Mucosa of stomach (tissue), 1 donor: ENCODE measurements around the gene PHKG1.
"Not testable (repeated sequence)": the region's sequence is repeated elsewhere in the genome, so short reads cannot be mapped to it uniquely, and the experiment has no call there.

Experiments used
- H3K27me3 ChIP-seq: one replicate; pipeline ENCODE4 v1.7.0; 2013; ENCODE audit warnings: mild to moderate bottlenecking, low read length; ENCODE audit not compliant: control insufficient read depth, insufficient read depth
- H3K36me3 ChIP-seq: one replicate; pipeline ENCODE4 v1.7.0; 2013; ENCODE audit warnings: low read length; ENCODE audit not compliant: control insufficient read depth, insufficient read depth
- H3K4me1 ChIP-seq: one replicate; pipeline ENCODE4 v1.7.0; 2013; ENCODE audit warnings: mild to moderate bottlenecking, low read length; ENCODE audit not compliant: control insufficient read depth, insufficient read depth
- H3K4me3 ChIP-seq: one replicate; pipeline ENCODE4 v1.7.0; 2013; ENCODE audit warnings: low read length
- H3K9ac ChIP-seq: one replicate; pipeline ENCODE4 v1.7.0; 2013; ENCODE audit warnings: mild to moderate bottlenecking, low read length, moderate library complexity
- H3K9me3 ChIP-seq: one replicate; pipeline ENCODE4 v1.7.0; 2013; ENCODE audit warnings: mild to moderate bottlenecking, low read length, moderate library complexity; ENCODE audit not compliant: control insufficient read depth
- donor health status: Pancreatic carcinoma.

The PHKG1 gene

DNA sequence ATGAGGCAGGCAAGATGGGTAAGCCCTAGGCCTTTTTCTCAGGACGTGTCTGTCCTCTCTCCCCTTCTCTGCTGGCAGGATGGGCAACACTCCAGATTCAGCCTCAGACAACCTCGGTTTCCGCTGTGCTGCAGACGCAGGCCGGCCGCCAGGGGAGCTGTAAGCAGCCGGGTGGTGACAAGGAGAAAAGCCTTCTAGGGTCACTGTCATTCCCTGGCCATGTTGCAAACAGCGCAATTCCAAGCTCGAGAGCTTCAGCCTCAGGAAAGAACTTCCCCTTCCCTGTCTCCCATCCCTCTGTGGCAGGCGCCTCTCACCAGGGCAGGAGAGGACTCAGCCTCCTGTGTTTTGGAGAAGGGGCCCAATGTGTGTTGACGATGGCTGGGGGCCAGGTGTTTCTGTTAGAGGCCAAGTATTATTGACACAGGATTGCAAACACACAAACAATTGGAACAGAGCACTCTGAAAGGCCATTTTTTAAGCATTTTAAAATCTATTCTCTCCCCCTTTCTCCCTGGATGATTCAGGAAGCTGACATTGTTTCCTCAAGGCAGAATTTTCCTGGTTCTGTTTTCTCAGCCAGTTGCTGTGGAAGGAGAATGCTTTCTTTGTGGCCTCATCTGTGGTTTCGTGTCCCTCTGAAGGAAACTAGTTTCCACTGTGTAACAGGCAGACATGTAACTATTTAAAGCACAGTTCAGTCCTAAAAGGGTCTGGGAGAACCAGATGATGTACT is 13.1 kb downstream of the PHKG1 start:
- Histone ChIP-seq H3K36me3 (no peaks in the 10 kb centered on the region), H3K9me3 (no peaks in the 10 kb centered on the region), H3K9ac (no peak overlapping the region), H3K4me3 (no peak overlapping the region), H3K27me3 (no peaks in the 10 kb centered on the region), H3K4me1 (peaks cover 13% of the 10 kb centered on the region)

- Histone ChIP-seq H3K27me3 (no peaks in the 10 kb centered on the region), H3K4me3 (no peak overlapping the region), H3K9me3 (no peaks in the 10 kb centered on the region), H3K36me3 (no peaks in the 10 kb centered on the region), H3K9ac (no peak overlapping the region), H3K4me1 (peaks cover 15% of the 10 kb centered on the region)
Measured at GRCh38 chr7:56078196-56078595, 14.6 kb downstream of the PHKG1 start.

DNA sequence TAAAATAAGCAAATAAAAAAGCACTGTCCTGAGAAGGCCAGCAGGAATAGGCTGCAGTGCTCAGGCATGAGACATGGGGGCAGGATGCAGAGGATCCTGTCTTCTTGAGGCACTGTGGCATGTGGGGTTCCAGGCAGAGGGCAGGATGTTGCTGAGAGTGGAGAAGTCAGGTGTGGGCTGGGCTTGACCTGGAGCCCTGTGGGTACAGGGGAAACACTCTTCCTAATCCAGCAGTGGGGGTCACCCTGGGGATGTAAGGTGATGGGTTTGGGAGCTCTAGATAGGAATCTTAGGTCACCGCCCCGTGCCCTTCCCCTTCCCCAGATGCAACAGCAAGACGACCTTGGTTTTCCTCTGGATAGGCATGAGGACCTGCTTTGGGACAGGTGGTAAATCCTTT is 15.1 kb downstream of the PHKG1 start:
- Histone ChIP-seq H3K27me3 (no peaks in the 10 kb centered on the region), H3K4me3 (no peak overlapping the region), H3K4me1 (peaks cover 15% of the 10 kb centered on the region), H3K36me3 (no peaks in the 10 kb centered on the region), H3K9ac (no peak overlapping the region), H3K9me3 (no peaks in the 10 kb centered on the region)

- Histone ChIP-seq H3K4me1 (peaks cover 9% of the 10 kb centered on the region), H3K9me3 (no peaks in the 10 kb centered on the region), H3K27me3 (no peaks in the 10 kb centered on the region), H3K36me3 (no peaks in the 10 kb centered on the region), H3K9ac (no peak overlapping the region), H3K4me3 (no peak overlapping the region)
Measured at GRCh38 chr7:56074371-56074791, 18.4 kb downstream of the PHKG1 start.

- H3K27me3 ChIP-seq, H3K4me1 ChIP-seq, H3K9ac ChIP-seq, H3K9me3 ChIP-seq, H3K4me3 ChIP-seq, H3K36me3 ChIP-seq: not testable (repeated sequence)
Measured at GRCh38 chr7:56066376-56066775, 26.4 kb downstream of the PHKG1 start.

DNA sequence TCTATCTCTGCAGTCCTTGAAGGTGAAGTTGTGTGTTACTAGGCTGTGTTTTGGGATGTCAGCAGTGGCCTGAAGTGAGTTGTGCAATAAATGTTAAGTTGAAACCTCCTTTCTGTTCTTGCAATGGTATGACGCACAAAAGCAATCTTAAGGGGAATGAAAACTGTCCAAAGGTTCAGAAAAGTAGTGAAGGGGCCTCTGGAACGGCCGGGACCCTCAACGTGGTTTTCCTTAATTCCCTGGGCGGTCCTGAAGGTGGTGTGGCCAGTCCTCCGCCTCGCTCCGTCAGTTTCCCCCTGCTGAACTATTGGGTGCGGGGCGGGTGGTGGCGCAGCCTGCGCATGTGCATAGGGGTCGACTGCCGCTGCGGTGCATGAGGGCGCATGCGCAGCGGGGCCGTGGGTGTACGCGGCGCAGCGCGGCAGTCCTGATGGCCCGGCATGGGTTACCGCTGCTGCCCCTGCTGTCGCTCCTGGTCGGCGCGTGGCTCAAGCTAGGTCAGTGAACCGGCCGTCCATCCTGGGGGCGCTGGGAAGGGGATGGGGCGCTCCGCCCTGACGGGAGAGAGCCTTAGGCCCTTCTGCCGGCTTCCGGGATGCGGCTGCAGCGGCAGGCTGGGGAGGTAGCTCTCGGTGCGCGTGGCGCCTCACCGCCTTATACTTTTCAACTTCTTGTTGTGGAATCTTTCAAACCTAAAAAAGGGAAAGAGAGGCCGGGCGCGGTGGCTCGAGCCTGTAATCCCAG is 28.7 kb downstream of the PHKG1 start, which contains the start of gene SUMF2:
SUMF2 (plus strand) TSS at position 405 of the 744 bp plus-strand sequence; CDS start at position 431, 26 bp downstream.
- peak within 1 kb of the TSS; percentile 77 for H3K9ac ChIP-seq
- no peaks in the 10 kb centered on the region for H3K27me3 ChIP-seq
- peaks cover 8% of the 10 kb centered on the region for H3K4me1 ChIP-seq
- H3K4me3 ChIP-seq, result peak within 1 kb of the TSS; percentile 72
- H3K9me3 ChIP-seq, result no peaks in the 10 kb centered on the region
- peaks cover 5% of the 10 kb centered on the region for H3K36me3 ChIP-seq

DNA sequence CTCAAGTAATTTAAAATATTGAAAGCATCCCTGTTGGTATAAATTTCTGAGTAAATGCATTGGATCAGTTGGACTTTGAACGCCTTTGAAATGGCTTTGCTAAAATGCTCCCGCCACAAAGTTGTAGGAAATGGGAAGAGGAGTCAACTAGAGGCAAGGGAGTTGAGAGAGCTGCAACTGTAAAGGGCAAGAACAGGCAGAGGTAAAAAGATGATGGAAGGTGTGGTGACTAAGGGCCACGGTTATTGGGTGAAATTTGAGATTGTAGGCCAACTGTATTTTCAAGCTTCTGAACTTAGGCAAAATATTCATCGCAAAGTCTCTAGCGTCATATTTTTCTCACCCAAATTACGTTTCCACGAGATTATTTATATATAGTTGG is 29.3 kb downstream of the PHKG1 start:
- Histone ChIP-seq H3K4me1 (peaks cover 8% of the 10 kb centered on the region), H3K9ac (peak overlapping the region; percentile 77), H3K4me3 (peak overlapping the region; percentile 72), H3K9me3 (no peaks in the 10 kb centered on the region), H3K27me3 (no peaks in the 10 kb centered on the region), H3K36me3 (peaks cover 5% of the 10 kb centered on the region)

DNA sequence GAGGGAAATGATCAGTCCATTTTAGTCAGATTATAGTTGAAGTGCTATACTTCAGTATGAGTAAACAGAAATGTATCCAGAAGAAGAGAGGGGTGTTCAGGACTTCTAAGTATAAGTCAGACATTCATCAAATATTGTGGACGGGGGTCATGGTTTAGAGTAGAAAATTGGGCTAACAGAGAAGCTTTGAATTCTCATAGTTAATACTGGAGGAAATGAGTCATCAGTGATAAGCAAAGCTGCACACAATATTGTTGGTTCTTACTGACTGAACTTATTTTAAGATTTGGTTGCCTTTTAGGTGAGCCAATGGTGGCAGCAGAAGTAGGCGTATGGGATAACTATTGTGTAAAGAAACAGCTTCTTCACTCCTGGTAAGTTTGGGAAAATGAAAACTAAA is 30.4 kb downstream of the PHKG1 start:
- peaks cover 8% of the 10 kb centered on the region for H3K4me1 ChIP-seq
- peaks cover 5% of the 10 kb centered on the region for H3K36me3 ChIP-seq
- H3K4me3 ChIP-seq, result no peak overlapping the region
- H3K9me3 ChIP-seq, result no peaks in the 10 kb centered on the region
- no peaks in the 10 kb centered on the region for H3K27me3 ChIP-seq
- H3K9ac ChIP-seq, result no peak overlapping the region

DNA sequence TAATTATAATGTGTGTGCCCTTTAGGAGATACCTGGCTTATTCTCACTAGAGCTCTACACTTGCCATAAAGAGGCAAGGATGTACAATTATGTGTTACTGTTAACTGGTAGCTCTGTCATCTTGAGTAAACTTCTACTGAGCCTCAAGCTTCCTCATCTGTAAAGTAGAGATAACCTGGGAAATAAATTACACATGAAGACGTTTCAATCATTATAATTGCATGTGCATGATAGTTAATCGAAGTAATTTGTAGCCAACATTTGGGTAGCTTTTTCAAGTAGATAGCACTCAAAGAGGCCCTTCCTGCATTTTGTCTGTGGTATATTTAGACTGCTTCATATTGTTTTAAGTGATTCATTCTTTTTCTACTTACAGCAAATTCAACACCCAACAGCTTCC is 38.8 kb downstream of the PHKG1 start:
- H3K4me3 ChIP-seq, result no peak overlapping the region
- peaks cover 15% of the 10 kb centered on the region for H3K4me1 ChIP-seq
- H3K9ac ChIP-seq, result no peak overlapping the region
- no peaks in the 10 kb centered on the region for H3K27me3 ChIP-seq
- H3K36me3 ChIP-seq, result no peaks in the 10 kb centered on the region
- no peaks in the 10 kb centered on the region for H3K9me3 ChIP-seq

- Histone ChIP-seq H3K9ac (peak overlapping the region; percentile 94), H3K4me3 (no peak overlapping the region), H3K27me3 (no peaks in the 10 kb centered on the region), H3K36me3 (no peaks in the 10 kb centered on the region), H3K4me1 (peaks cover 19% of the 10 kb centered on the region), H3K9me3 (no peaks in the 10 kb centered on the region)
Measured at GRCh38 chr7:56053379-56053778, 39.4 kb downstream of the PHKG1 start.

DNA sequence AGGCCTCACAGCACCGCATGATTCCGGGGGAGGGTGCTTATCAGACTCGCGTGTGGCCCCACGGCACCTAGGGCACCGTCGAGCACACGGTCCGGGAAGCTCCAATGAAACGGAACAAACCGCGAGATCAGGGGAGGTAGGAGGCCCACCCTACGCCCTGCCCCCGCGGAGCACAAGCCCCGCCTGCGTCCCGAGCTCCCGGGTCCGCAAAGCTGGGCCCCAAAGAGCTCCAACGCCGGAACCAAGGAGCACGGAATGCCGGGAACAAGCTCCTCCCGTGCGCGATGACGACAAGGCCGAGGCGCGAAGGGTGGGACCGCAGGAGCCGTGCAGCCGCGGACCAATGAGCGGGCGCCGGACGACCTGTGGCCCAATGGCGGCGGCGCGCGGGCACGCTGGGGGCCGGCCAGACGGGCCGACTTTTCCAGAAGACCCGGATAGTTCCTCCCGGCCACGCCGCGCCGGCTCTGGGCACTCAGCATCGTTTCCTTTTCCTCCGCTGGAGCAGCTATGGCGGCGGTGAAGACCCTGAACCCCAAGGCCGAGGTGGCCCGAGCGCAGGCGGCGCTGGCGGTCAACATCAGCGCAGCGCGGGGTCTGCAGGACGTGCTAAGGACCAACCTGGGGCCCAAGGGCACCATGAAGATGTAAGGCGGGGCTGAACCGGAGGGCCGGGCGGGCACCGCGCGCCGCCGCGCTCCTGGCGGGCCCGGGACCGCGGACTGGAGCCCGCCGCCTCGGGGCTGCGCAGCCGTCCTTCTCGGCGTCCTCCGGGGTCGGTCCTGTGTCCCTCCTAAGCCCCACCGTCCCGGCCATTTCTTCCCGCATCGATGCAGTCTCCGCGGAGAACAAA is 41.2 kb downstream of the PHKG1 start, which contains the start of the genes CCT6A and PSPH:
CCT6A (plus strand) TSS at position 427 of the 853 bp plus-strand sequence; CDS start at position 511, 84 bp downstream.
PSPH (minus strand) TSS at position 106 of the 853 bp plus-strand sequence. CDS start 30,232 bp downstream, outside the sequence.
- no peaks in the 10 kb centered on the region for H3K36me3 ChIP-seq
- no peaks in the 10 kb centered on the region for H3K27me3 ChIP-seq
- peak within 1 kb of the TSS; percentile 94 for H3K9ac ChIP-seq
- no peaks in the 10 kb centered on the region for H3K9me3 ChIP-seq
- peak within 1 kb of the TSS; percentile 83 for H3K4me3 ChIP-seq
- peaks cover 30% of the 10 kb centered on the region for H3K4me1 ChIP-seq

DNA sequence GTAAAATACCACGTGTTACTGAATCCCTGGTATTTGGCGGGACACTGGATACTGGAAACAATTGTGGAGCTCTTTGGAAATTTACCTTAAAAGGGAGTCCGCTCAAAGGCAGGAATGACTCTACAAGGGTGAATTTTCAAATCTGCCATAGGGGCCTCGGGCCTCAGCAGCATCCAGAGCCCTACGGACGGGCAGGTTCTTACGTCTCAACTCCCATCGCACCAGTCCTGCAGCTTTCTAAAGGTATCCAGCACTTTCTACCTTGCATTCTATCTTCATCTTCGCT is 41.8 kb downstream of the PHKG1 start:
- no peaks in the 10 kb centered on the region for H3K9me3 ChIP-seq
- peak overlapping the region; percentile 94 for H3K9ac ChIP-seq
- no peaks in the 10 kb centered on the region for H3K36me3 ChIP-seq
- H3K4me3 ChIP-seq, result peak overlapping the region; percentile 83
- H3K27me3 ChIP-seq, result no peaks in the 10 kb centered on the region
- peaks cover 32% of the 10 kb centered on the region for H3K4me1 ChIP-seq
